CD4-positive, CD25-positive, alpha-beta regulatory T cell (primary cell): ENCODE measurements around the gene SH3D21. TPM values are rescaled to one million over a fixed set of nuclear protein-coding genes. Genes with fewer than 3 reads are reported as not detected.

Experiments used
- ATAC-seq, 2 donors: fragments of 150-1000 bp; cut with Tn5 transposase; one replicate each; pipeline ENCODE4 v1.10.0; 2021; ENCODE audit warnings: low read depth in 2 of 2, moderate number of reproducible peaks in 2 of 2, moderate library complexity in 1 of 2
- DNase-seq, 3 donors: peaks; one replicate each; pipeline versions ENCODE4 v3.0.0 to v3.0.0-alpha.2; 2012 to 2022; ENCODE audit warnings: mixed read lengths in 1 of 3
- H3K27ac ChIP-seq: one replicate; pipeline ENCODE4 v1.7.0; 2013; ENCODE audit warnings: mild to moderate bottlenecking, low read length; ENCODE audit not compliant: insufficient read depth, poor library complexity, severe bottlenecking
- H3K27me3 ChIP-seq: one replicate; pipeline ENCODE4 v1.7.0; 2013; ENCODE audit warnings: low read length; ENCODE audit not compliant: control insufficient read depth, insufficient read depth
- H3K36me3 ChIP-seq: one replicate; pipeline ENCODE4 v1.7.0; 2013; ENCODE audit warnings: mild to moderate bottlenecking, low read length, moderate library complexity; ENCODE audit not compliant: control insufficient read depth, insufficient read depth
- H3K4me1 ChIP-seq: 2 replicates; pipeline ENCODE4 v1.7.0; 2013; ENCODE audit warnings: mild to moderate bottlenecking, low read length; ENCODE audit not compliant: insufficient read depth, control insufficient read depth, poor library complexity, severe bottlenecking
- H3K4me3 ChIP-seq: one replicate; pipeline ENCODE4 v1.7.0; 2013; ENCODE audit warnings: low read depth, mild to moderate bottlenecking, low read length, moderate library complexity
- H3K9me3 ChIP-seq, 2 experiments: 1 replicate in 1 of 2; 2 replicates in 1 of 2; pipeline ENCODE4 v1.7.0; 2013; ENCODE audit warnings: low read length in 2 of 2, mild to moderate bottlenecking in 1 of 2, moderate library complexity in 1 of 2; ENCODE audit not compliant: control insufficient read depth in 2 of 2
- H3K27ac Mint-ChIP-seq, 3 donors: one replicate each; pipeline ENCODE4 v1.8.0; 2020 to 2022; ENCODE audit warnings: mild to moderate bottlenecking in 3 of 3, mixed read lengths in 3 of 3, moderate library complexity in 2 of 3
- H3K27me3 Mint-ChIP-seq: one replicate; pipeline ENCODE4 v1.8.0; 2022; ENCODE audit warnings: mild to moderate bottlenecking, mixed read lengths
- H3K36me3 Mint-ChIP-seq: one replicate; pipeline ENCODE4 v1.8.0; 2020; ENCODE audit warnings: mixed read lengths
- H3K4me1 Mint-ChIP-seq, 4 donors: one replicate each; pipeline ENCODE4 v1.8.0; 2020 to 2022; ENCODE audit warnings: mixed read lengths in 4 of 4, mild to moderate bottlenecking in 1 of 4
- H3K4me3 Mint-ChIP-seq, 4 donors: one replicate each; pipeline ENCODE4 v1.8.0; 2020 to 2022; ENCODE audit warnings: mild to moderate bottlenecking in 4 of 4, mixed read lengths in 4 of 4, moderate library complexity in 3 of 4
- H3K9me3 Mint-ChIP-seq, 7 donors: one replicate each; pipeline ENCODE4 v1.8.0; 2020 to 2022; ENCODE audit warnings: mixed read lengths in 7 of 7, mild to moderate bottlenecking in 3 of 7, moderate library complexity in 2 of 7
- polyA plus RNA-seq, 4 donors: library from polyadenylated mRNA; unstranded; fragments of 300-500 nt; fragmentation: Illumina TruSeq; gene quantifications; one replicate each; pipeline ENCODE4 v1.2.3, GENCODE V29; 2021
- total RNA-seq: library from RNA; stranded (reverse); gene quantifications from one replicate; pipeline ENCODE4 v1.2.3, GENCODE V29; 2022

Gene SH3D21
- total and polyA plus RNA-seq, 5 donors from 2014 or later = 0.26 to 3.2 (median 0.34) TPM

GRCh38 chr1:36352910-36353878 is 47.0 kb downstream of the SH3D21 start:
- Histone ChIP-seq H3K36me3 (peaks cover 45% of the 10 kb centered on the region), H3K27ac (no peak overlapping the region), H3K9me3 (no peaks in the 10 kb centered on the region), H3K27me3 (no peaks in the 10 kb centered on the region), H3K4me3 (no peak overlapping the region), H3K4me1 (peaks cover 17% of the 10 kb centered on the region)
- H3K4me3 Mint-ChIP-seq = no peak overlapping the region
- H3K4me1 Mint-ChIP-seq = peaks cover 0 to 32% (median 16%) of the 10 kb centered on the region in 4 donors
- H3K27ac Mint-ChIP-seq = peak overlapping the region in 1 of 3 donors; percentile 21
- peaks cover 23% of the 10 kb centered on the region for H3K36me3 Mint-ChIP-seq
- ATAC-seq (no peak), DNase-seq (no peak)
- H3K27me3 Mint-ChIP-seq = no peaks in the 10 kb centered on the region
- no peaks in the 10 kb centered on the region for H3K9me3 Mint-ChIP-seq

DNA sequence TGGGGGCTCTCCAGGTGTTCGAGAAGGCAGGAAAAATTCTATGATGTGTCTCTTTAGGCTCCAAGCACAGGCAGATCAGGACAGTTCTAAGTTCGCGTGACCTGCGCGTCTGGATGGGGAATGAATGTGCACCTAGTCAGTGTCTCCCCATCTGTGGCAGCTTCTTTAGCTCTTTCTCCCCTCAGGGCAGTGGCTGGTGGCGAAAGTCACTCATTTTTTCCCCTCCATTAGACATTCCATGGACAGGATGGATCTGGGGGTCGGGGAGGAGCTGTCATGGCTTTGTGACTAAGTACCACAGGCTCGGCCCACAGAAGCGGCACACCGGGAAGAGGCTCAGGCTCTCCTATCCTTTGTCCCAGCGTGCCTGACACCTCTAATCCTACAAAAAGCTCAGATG is 48.3 kb downstream of the SH3D21 start:
- peak overlapping the region in 1 of 3 donors; percentile 65 for H3K27ac Mint-ChIP-seq
- H3K36me3 Mint-ChIP-seq = peaks cover 22% of the 10 kb centered on the region
- no peak for ATAC-seq
- Histone ChIP-seq H3K9me3 (no peaks in the 10 kb centered on the region), H3K4me1 (peaks cover 21% of the 10 kb centered on the region), H3K36me3 (peaks cover 43% of the 10 kb centered on the region), H3K4me3 (no peak overlapping the region), H3K27ac (no peak overlapping the region), H3K27me3 (no peaks in the 10 kb centered on the region)
- no peaks in the 10 kb centered on the region for H3K27me3 Mint-ChIP-seq
- H3K9me3 Mint-ChIP-seq = no peaks in the 10 kb centered on the region
- DNase-seq = no peak
- H3K4me3 Mint-ChIP-seq = no peak overlapping the region
- peaks cover 0 to 38% (median 16%) of the 10 kb centered on the region in 4 donors for H3K4me1 Mint-ChIP-seq

DNA sequence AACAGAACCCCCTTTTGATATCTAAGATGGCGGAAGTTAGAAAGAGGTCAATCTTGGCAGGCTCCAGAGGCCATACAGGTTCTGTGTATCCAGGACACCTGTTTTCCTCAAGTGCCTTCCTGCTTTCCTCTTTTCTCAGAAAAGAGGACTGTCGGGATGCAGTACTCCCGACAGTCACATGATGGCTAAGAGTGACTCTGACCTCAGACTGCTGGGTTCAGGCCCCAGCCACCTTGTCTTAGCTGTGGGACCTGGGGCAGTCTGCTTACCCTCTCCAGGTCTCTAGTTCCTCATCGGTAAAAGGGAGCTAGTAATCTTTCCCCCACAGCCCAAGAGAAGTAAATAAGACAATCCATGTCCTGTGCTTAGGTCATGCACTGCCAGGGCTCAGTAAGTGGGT is 49.6 kb downstream of the SH3D21 start:
- ATAC-seq (no peak), DNase-seq (no peak)
- H3K27ac Mint-ChIP-seq = peak overlapping the region in 1 of 3 donors; percentile 65
- peaks cover 28% of the 10 kb centered on the region for H3K36me3 Mint-ChIP-seq
- no peaks in the 10 kb centered on the region for H3K27me3 Mint-ChIP-seq
- Histone ChIP-seq H3K36me3 (peaks cover 43% of the 10 kb centered on the region), H3K4me1 (peaks cover 25% of the 10 kb centered on the region), H3K4me3 (no peak overlapping the region), H3K27me3 (no peaks in the 10 kb centered on the region), H3K27ac (no peak overlapping the region), H3K9me3 (no peaks in the 10 kb centered on the region)
- H3K4me3 Mint-ChIP-seq = no peak overlapping the region
- H3K9me3 Mint-ChIP-seq = no peaks in the 10 kb centered on the region
- H3K4me1 Mint-ChIP-seq = peaks cover 0 to 39% (median 16%) of the 10 kb centered on the region in 4 donors

DNA sequence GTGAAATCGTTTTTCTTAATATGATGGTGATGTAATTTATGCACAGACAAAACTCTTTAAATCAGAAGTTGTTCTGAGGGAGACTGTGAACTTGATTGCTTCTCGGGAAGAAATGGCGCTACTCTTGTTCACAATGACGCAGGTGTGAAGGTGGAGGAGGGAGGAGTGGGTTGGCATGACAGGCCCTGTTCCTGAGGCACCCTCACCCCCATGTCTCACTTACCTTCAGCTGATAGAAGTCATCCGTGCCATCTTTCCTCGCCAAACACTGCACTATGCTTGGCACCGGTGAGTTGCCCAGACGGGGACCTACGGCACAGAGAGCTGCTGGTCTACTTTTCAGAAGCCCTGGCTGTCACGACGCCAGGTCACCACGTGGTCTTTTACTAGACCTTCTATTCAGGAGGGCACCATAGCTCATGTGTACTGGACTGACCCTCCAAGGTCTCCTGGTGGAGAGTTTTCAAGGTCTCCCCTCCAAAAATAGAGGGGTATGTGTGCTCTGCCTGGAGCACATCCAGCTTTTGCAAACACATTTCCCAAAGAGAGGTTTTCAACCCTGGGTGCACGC is 52.4 kb downstream of the SH3D21 start:
- no peak for DNase-seq
- H3K36me3 Mint-ChIP-seq = peaks cover 33% of the 10 kb centered on the region
- peaks cover 47% of the 10 kb centered on the region for H3K36me3 ChIP-seq

GRCh38 chr1:36359383-36359782 is 53.2 kb downstream of the SH3D21 start:
- Histone ChIP-seq H3K27ac (peak overlapping the region; percentile 71), H3K27me3 (no peaks in the 10 kb centered on the region), H3K4me3 (no peak overlapping the region), H3K9me3 (no peaks in the 10 kb centered on the region), H3K36me3 (peaks cover 40% of the 10 kb centered on the region), H3K4me1 (peaks cover 19% of the 10 kb centered on the region)
- Mint-ChIP-seq H3K4me3 (peak overlapping the region in 3 of 4 donors; percentile 6 to 80 (median 41)), H3K9me3 (no peaks in the 10 kb centered on the region), H3K27ac (peak overlapping the region; percentile 97 to 99 (median 99)), H3K27me3 (no peaks in the 10 kb centered on the region), H3K4me1 (peaks cover 0 to 21% (median 12%) of the 10 kb centered on the region in 4 donors), H3K36me3 (peaks cover 29% of the 10 kb centered on the region)
- DNase-seq (no peak), ATAC-seq (no peak)

More for the DNA sequence above, 52.4 kb downstream of the SH3D21 start:
- H3K9me3 ChIP-seq = no peaks in the 10 kb centered on the region
- no peaks in the 10 kb centered on the region for H3K27me3 Mint-ChIP-seq
- no peaks in the 10 kb centered on the region for H3K27me3 ChIP-seq
- peaks cover 19% of the 10 kb centered on the region for H3K4me1 ChIP-seq
- no peak for ATAC-seq
- no peak overlapping the region for H3K27ac ChIP-seq
- H3K4me3 ChIP-seq = no peak overlapping the region
- H3K9me3 Mint-ChIP-seq = no peaks in the 10 kb centered on the region
- peak overlapping the region; percentile 92 to 99 (median 97) for H3K27ac Mint-ChIP-seq
- H3K4me1 Mint-ChIP-seq = peaks cover 0 to 21% (median 12%) of the 10 kb centered on the region in 4 donors
- H3K4me3 Mint-ChIP-seq = no peak overlapping the region

- Mint-ChIP-seq H3K4me1 (peaks cover 0 to 22% (median 12%) of the 10 kb centered on the region in 4 donors), H3K36me3 (peaks cover 28% of the 10 kb centered on the region), H3K27ac (peak overlapping the region; percentile 97 to 99 (median 99)), H3K27me3 (no peaks in the 10 kb centered on the region), H3K9me3 (no peaks in the 10 kb centered on the region), H3K4me3 (peak overlapping the region in 3 of 4 donors; percentile 6 to 80 (median 41))
- DNase-seq (peak in 2 of 3 donors; percentile 59 to 83), ATAC-seq (peak; percentile 96 to 98)
- Histone ChIP-seq H3K27me3 (no peaks in the 10 kb centered on the region), H3K9me3 (no peaks in the 10 kb centered on the region), H3K4me1 (peaks cover 19% of the 10 kb centered on the region), H3K36me3 (peaks cover 34% of the 10 kb centered on the region), H3K27ac (peak overlapping the region; percentile 71), H3K4me3 (no peak overlapping the region)
Observed at GRCh38 chr1:36359911-36360550, 53.9 kb downstream of the SH3D21 start.

DNA sequence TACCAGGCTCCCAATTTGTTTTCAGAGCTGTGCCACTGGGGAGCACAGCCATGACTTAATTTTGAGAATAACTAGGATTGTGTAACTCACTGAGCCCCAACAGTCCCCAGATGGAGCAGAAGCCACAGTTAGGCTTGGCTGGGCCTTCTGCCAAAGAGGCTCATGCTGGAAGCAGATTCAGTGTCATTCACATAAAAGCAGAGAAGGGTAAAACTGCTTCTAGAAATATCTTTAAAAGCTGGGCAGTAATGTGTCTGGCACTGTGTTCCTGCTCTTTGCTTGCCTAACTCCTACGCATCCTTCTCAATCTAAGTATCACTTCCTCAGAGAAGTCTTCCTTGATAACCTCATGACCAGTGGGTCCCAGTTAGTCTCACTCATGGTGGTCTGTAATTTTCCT is 59.2 kb downstream of the SH3D21 start:
- Histone ChIP-seq H3K4me3 (no peak overlapping the region), H3K27ac (peak overlapping the region; percentile 85), H3K4me1 (peaks cover 51% of the 10 kb centered on the region), H3K36me3 (peaks cover 9% of the 10 kb centered on the region), H3K9me3 (no peaks in the 10 kb centered on the region), H3K27me3 (no peaks in the 10 kb centered on the region)
- peak overlapping the region; percentile 89 to 98 (median 94) for H3K27ac Mint-ChIP-seq
- peaks cover 0 to 53% (median 43%) of the 10 kb centered on the region in 4 donors for H3K4me1 Mint-ChIP-seq
- H3K9me3 Mint-ChIP-seq = no peaks in the 10 kb centered on the region
- peaks cover 5% of the 10 kb centered on the region for H3K36me3 Mint-ChIP-seq
- DNase-seq = no peak
- peak overlapping the region in 2 of 4 donors; percentile 33 to 74 for H3K4me3 Mint-ChIP-seq
- no peaks in the 10 kb centered on the region for H3K27me3 Mint-ChIP-seq
- no peak for ATAC-seq
